GM19240 (cell line): ENCODE results near the gene WIPF3.

Source experiments
- DNase-seq: peaks from one replicate; pipeline ENCODE4 v3.0.0; 2011; ENCODE audit warnings: low spot score; ENCODE audit not compliant: insufficient read length

The WIPF3 gene

GRCh38 chr7:29906200-29907022 is 100.1 kb downstream of the WIPF3 start:
- no peak for DNase-seq

- no peak for DNase-seq
Observed at GRCh38 chr7:29914180-29914579, 107.9 kb downstream of the WIPF3 start.

GRCh38 chr7:29915481-29916215 is 109.3 kb downstream of the WIPF3 start:
- no peak for DNase-seq

GRCh38 chr7:29917641-29918040 is 111.3 kb downstream of the WIPF3 start:
- no peak for DNase-seq

GRCh38 chr7:29918850-29919249 is 112.5 kb downstream of the WIPF3 start:
- no peak for DNase-seq

GRCh38 chr7:29919790-29920189 is 113.5 kb downstream of the WIPF3 start:
- DNase-seq, result no peak

GRCh38 chr7:29920491-29920890 is 114.2 kb downstream of the WIPF3 start:
- DNase-seq, result no peak

GRCh38 chr7:29921404-29922010 is 115.2 kb downstream of the WIPF3 start:
- DNase-seq, result peak; percentile 17

GRCh38 chr7:29922921-29923700 is 116.8 kb downstream of the WIPF3 start:
- DNase-seq, result no peak

- DNase-seq, result no peak
Observed at GRCh38 chr7:29924006-29924405, 117.7 kb downstream of the WIPF3 start.

GRCh38 chr7:29924684-29925083 is 118.4 kb downstream of the WIPF3 start:
- no peak for DNase-seq

- DNase-seq, result no peak
Observed at GRCh38 chr7:29926216-29926615, 119.9 kb downstream of the WIPF3 start.

- DNase-seq, result no peak
Observed at GRCh38 chr7:29926741-29927140, 120.4 kb downstream of the WIPF3 start.

GRCh38 chr7:29929018-29929807 is 122.9 kb downstream of the WIPF3 start:
- DNase-seq, result no peak

- DNase-seq, result no peak
Observed at GRCh38 chr7:29935111-29935510, 128.8 kb downstream of the WIPF3 start.

GRCh38 chr7:29937132-29937531 is 130.8 kb downstream of the WIPF3 start:
- no peak for DNase-seq

- no peak for DNase-seq
Observed at GRCh38 chr7:29940199-29940598, 133.9 kb downstream of the WIPF3 start.

GRCh38 chr7:29945259-29945809 is 139.0 kb downstream of the WIPF3 start:
- DNase-seq, result no peak

- DNase-seq, result no peak
Observed at GRCh38 chr7:29946428-29947186, 140.3 kb downstream of the WIPF3 start.

- DNase-seq, result no peak
Observed at GRCh38 chr7:29948587-29948986, 142.3 kb downstream of the WIPF3 start.
